NCI-H1436 (cell line): ENCODE data around the gene PERM1.
"Not testable (repeated sequence)": the region's sequence is repeated elsewhere in the genome, so short reads cannot be mapped to it uniquely, and the experiment has no call there.

ENCODE experiments used
- DNase-seq: peaks from one replicate; lab custom pipeline; 2025; lab: John Stamatoyannopoulos, UW

The PERM1 gene

DNA sequence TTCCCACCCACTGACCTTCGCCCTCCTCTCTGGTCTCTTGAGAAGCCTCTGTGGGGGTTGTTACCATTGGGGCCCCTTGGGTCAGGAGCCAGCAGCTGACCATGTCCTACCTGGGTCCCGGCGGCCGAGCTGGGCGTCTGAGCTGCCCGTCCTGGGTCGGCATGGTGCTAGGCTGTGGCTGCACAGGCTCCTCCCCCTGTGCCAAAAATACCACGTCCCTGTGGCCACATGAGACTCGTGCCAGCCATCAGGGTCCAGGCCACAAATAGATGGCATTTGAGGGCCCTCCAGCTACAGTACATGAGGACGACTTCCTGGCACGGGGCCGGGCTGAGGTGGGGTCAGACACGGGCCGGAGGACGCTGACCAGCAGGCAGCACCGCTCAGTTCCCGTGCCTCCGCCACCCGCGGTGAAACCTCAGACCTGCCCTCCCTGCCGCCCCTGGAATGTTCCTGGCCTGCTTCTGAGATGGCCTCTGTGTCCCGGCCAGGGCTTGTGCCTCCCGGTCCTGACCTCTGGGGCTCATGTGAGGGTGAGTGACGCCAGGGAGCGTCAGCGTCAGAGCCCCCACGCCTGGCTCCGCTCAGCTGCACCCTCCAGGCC is at the start of gene PERM1:
Gene PERM1 (minus strand): TSS at position 139 of the 604 bp plus-strand sequence. CDS start 1,064 bp downstream, outside the sequence.
- DNase-seq = no peak

- DNase-seq = not testable (repeated sequence)
Measured at GRCh38 chr1:1030867-1031658, 49.2 kb upstream of the PERM1 start.

GRCh38 chr1:1027791-1028190 is 45.9 kb upstream of the PERM1 start:
- DNase-seq = no peak

DNA sequence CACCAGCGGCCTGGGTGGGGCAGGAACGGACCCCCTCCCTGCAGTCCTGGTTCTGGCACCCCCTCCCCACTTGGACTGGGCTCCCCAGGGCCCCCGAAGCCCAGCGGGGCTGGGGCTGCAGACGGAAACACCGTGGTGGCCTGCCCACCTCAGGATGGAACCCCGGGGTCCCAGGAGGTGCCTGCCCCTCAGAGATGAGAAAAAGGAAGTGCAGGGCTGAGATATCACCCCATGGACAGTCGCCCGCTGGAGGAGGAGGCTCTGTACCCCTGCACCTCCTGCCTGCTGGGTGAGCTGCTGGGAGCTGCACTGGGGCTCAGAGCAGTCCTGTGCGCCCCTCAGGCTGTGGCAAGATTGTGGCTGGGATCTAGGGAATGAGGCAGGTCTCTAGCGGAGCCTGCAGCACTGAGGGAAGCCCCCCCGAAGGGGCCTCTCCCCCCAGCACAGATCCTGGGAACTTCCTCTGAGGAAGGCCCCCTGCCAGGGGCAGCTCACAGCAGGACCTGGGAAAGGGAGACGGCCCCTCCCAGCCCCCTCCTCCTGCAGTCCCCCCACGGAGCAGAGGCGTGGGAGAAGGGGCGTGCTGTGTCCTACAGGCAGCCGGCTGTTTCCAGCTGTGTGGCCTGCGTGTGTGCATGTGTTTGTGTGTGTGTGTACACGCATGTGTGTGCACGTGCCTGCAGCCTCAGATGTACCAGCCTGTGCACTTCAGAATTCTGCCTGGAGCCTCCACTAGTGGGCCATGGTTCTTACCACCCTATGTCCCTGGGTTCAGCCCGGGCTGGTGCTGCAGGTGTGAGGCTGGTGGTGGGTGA is 44.9 kb upstream of the PERM1 start:
- DNase-seq = no peak

DNA sequence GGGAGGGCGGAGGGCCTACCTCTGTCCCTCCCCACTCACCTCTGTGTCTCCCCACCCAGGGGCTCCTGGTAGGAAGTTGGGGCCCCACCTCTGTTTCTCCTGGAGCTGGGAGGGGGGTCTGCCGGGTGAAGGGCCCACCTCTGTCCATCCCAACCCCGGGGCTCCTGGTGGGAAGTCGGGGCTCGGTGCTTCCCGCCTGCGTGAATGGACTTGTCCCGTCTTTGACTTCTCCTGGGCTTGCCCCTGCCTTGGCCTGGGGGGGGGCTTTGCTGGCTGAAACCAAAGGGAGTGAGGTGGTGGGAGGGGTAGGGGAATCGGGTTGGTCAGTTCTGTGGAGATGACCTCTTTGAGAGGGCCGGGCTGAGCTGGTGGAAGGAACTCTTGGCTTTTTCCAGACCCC is 43.8 kb upstream of the PERM1 start:
- no peak for DNase-seq

DNA sequence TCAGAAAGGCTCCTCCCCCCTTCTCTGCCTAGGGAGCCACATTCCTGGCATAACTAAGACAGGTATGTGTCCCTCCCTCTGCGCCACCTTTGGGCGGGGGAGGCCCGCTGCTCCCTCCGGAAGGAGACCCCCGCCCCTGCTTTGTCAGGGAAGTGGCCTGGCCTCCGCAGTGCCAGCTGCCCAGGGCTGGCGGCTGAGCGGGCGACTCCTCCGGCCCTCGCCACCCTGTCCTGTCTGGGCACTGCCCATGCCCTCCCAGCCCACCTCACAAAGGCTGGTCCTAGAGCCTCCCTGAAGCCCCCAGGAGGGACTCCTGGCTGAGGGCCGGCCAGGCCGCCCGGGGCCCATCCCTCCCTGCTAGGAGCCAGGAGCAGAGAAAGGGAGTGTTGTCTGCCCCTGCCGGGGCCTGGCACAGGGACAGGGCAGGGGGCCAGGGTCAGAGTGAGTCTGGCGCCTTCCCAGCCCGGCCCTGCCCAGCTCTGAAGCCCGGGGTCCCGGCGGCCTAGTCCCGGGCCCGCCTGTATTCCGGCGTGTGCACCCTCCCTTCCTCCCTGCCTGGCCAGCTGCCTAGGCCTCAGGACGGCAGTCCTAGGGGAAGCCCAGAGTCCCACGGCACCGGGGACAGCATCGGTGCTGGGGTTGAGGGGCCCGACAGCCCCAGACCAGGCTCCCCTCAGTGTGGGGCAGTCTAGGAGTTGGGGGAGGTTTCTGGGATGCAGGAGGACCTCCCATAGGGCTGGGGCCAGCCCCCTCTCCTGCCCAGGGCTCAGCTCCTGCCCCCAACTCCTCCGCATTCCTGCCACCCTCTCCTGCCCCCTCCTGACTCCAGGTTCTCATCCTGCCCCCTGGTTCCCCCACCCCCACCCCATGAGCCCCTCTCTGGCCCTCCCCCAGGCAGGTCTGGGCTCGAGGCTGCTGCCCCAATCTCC is 43.1 kb upstream of the PERM1 start:
- no peak for DNase-seq

DNA sequence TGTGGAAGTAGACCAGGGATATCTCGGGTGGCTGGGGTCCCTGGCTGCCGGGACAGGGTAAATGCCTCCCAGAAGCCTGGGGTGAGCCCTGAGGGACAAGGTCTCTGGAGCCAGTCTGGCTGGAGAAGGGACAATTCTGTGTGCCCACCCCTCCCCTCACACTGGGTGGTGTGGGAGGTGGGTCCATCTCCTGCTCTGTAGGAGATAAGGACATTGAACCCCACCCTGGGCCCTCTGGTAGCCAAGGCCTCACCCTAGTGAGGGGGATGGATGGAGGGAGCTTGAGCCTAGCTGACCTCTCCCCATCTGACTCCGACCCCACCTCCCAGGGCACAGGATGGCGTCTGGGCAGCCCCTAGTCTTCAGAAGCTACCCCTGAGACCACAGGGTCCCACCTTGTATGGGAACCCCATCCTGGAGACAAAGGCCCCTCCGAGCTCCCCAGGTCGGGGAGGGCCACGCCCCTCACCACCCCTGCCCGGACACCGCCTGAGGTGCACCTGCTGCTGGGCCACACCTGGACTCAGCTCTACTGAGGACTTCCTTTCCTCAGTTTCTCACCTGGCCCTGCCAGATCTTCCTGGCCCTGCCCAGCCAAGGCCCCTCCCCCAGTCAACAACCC is 42.4 kb upstream of the PERM1 start:
- DNase-seq = no peak

DNA sequence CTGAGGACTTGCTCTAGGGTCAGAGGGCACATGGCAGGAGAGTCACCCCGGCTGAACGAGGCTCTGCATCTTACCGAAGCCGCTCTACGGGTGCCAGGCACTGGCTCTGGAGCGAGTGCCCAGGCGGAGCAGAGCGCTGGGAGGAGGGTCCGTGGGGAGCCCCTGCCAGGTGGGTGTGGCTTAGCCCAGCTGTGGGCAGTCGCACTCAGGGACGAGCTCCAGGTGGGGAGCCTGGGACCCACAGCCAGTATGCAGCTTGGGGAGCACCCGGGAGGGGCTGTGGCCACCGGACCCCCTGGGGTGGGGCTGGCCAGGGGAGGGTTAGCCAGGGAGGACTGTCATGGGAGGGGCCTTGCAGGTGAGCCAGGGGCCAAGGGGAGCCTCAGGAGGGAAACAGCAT is 41.8 kb upstream of the PERM1 start:
- no peak for DNase-seq

- no peak for DNase-seq
Measured at GRCh38 chr1:1022302-1023009, 40.6 kb upstream of the PERM1 start.

DNA sequence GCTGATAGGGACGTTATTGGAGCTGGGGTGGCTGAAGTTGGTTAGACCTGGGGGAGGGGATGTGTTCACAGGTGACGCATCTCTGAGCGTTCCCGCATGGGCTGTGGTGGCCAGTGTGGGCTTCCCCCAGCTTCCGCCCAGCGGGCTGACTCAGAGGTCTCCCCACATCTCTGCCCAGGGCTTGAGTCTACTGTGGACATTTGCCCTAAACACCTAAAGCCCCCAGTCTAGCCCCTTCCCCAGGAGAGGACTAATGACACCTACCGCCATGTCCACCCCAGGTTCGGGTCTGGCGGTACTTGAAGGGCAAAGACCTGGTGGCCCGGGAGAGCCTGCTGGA is 40.0 kb upstream of the PERM1 start:
- no peak for DNase-seq

DNA sequence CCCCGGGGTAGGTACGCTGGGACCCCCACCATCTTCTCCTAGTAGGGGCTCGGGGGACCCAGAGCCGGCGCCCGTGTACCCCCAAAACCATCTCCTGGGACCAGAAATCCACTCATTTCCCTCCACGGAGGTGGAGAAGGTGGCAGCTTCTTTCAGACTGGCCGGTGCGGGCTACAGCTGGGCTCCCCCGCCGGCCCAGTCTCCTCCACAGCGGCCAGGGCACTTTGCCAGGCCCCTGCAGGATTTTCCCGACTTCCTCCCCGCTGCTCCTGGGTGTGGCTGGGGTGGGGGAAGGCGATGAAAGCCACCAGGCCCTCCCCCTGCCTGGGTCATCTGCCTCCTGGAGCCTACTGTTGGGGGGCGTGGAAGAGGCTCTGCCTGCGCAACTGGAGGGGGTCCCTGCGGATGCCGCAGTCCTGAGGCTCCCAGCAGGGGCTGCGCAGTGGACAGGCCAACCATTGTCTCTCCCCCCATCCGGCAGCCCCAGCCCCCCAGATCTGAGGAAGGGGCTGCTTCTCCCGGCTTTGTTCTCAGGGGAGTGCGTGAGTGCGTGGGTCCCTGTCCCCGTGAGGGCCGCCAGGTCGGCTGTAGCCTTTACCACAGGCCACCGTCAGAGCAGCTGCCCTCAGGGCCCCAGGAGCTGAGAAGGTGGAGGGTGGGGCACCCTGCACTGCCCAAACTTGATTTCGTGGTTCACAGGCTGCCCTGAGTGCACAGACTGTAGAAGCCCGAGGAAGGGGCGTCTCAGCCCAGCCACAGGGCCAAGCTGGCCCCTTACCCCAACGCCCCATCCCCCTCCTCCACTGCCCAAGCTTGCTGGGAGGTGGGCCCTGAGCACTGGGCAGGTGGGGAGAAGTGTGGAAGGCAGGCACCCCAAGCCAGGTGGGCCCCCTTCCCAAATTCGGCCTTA is 39.4 kb upstream of the PERM1 start:
- DNase-seq = no peak

GRCh38 chr1:1020415-1021009 is 38.6 kb upstream of the PERM1 start:
- DNase-seq = no peak

DNA sequence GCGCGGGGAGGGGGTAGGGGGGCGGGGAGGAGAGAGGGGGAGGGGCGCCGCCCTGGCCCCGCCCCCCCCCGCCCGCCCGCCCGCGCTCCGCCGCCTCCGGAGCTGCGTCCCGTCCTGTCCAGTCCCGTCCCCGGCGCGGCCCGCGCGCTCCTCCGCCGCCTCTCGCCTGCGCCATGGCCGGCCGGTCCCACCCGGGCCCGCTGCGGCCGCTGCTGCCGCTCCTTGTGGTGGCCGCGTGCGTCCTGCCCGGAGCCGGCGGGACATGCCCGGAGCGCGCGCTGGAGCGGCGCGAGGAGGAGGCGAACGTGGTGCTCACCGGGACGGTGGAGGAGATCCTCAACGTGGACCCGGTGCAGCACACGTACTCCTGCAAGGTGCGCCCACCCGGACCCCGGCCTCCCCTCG is 38.1 kb upstream of the PERM1 start, which contains the start of gene AGRN:
Gene AGRN (plus strand): TSS at position 121 of the 405 bp plus-strand sequence. CDS start 53 bp downstream, at position 174.
- no peak for DNase-seq

DNA sequence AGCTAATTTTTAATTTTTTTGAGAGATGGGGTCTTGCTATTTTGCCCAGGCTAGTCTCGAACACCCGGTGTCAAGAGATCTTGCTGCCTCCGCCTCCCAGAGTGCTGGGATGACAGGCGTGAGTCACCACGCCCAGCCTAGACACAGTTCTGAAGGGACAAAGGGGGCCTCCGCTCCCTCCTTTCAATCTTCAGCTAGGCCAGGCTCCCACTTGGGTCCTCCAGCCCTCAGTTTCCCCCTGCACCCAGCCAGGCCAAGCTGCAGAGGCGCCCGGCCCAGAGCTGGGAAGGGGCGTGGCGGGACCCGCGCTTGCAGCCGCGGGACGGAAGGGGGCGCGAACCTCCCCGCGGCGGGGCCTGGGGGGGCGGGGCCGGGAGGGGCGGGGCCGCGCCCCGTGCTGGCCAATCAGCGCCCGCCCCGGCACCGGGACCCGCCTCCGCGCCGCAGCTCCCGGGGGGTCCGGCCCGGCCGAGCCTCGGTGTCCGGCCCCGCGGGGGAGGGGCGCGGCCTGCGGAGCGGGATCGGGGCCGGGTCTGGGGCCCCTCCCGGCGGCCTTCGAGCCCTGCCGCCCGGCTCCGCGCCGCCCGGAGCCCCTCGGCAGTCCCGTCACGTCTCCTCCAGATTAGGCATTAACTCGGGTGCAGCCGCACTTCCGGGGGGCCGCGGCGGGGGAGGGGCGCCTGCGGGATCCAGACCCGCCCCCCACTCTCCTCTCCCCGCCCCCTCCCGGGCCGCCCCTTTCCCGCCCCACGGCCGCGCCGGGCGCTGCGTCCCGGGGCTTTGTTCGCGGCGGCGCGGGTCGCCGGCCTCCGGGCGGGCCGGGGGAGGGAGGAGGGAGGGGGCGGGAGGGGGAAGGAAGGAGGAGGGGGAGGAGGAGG is 37.5 kb upstream of the PERM1 start:
- DNase-seq = peak; percentile 70

DNA sequence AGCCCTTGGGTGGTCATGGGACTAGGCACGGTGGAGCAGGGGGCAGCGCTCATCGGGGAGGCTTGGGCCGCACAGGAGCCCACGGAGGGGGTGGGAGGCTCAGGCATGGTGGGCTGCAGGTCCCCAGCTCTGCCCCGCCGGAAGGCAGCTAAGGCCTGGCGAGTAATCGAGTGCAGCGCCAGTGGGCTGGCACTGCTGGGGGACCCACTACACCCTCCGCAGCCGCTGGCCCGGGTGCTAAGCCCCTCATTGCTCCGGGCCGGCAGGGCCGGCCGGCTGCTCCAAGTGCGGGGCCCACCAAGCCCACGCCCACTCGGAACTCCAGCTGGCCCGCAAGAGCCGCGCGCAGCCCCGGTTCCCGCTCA is 36.4 kb upstream of the PERM1 start:
- not testable (repeated sequence) for DNase-seq

DNA sequence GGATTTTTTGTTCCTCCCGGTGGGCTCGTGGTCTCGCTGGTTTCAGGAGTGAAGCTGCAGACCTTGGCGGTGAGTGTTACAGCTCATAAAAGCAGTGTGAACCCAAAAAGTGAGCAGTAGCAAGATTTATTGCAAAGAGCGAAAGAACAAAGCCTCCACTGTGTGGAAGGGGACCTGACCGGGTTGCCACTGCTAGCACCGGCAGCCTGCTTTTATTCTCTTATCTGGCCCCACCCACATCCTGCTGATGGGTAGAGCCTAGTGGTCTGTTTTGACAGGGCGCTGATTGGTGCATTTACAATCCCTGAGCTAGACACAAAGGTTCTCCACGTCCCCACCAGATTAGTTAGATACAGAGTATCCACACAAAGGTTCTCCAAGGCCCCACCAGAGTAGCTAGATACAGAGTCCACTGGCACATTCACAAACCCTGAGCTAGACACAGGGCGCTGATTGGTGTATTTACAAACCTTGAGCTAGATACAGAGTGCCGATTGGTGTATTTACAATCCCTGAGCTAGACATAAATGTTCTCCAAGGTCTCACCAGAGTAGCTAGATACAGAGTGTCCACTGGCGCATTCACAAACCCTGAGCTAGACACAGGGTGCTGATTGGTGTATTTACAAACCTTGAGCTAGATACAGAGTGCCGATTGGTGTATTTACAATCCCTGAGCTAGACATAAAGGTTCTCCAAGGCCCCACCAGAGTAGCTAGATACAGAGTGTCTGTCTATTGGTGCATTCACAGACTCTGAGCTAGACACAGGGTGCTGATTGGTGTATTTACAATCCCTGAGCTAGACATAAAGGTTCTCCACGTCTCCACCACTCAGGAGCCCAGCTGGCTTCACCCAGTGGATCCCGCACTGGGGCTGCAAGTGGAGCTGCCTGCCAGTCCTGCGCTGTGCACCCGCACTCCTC is 35.8 kb upstream of the PERM1 start:
- DNase-seq = not testable (repeated sequence)
